NOMO-1 treated with DMSO at 0.1 percent for 48 hours (cell line): ENCODE data around the gene RPS6KL1.

ENCODE experiments used
- DNase-seq: peaks from one replicate; lab custom pipeline; 2025; ENCODE audit not compliant: unreplicated experiment; lab: John Stamatoyannopoulos, UW

RPS6KL1 gene

DNA sequence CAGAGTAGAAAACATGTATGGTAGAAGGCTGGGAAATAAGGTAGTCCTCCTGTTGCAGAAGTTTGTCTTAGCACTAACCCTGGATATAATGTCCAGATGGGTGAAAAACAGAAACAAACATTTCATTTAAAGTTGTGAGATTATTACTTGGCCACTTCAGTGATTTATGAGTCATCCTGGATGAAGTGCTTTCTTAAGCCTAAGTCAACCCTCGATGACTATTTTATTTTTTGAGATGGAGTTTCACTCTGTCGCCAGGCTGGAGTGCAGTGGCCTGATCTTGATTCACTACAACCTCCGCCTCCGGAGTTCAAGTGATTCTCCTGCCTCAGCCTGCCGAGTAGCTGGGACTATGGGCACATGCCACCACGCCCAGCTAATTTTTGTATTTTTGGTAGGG, 31.2 kb downstream of the RPS6KL1 start:
- no peak for DNase-seq

GRCh38 chr14:74890262-74890661, 32.8 kb downstream of the RPS6KL1 start:
- no peak for DNase-seq

GRCh38 chr14:74888164-74889158, 34.6 kb downstream of the RPS6KL1 start:
- DNase-seq, result no peak

DNA sequence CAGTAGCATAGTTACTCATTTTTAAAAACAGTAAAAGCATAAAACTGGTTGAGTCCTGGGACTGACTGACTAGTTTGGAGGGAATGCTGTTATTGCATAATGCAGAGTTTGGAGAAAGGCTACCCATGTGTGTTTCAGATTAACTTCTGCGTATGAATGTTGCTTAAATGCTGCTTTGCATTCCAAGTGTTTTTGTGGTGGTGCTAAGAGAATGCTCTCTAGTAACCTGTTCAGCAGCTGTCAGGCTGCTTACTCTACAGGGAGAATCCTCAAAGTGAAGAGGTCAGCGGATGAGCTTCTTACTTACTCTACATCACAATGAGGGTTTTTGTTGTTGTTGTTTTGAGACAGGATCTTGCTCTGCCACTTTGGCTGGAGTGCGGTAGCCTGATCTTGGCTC, 37.1 kb downstream of the RPS6KL1 start:
- DNase-seq, result no peak

DNA sequence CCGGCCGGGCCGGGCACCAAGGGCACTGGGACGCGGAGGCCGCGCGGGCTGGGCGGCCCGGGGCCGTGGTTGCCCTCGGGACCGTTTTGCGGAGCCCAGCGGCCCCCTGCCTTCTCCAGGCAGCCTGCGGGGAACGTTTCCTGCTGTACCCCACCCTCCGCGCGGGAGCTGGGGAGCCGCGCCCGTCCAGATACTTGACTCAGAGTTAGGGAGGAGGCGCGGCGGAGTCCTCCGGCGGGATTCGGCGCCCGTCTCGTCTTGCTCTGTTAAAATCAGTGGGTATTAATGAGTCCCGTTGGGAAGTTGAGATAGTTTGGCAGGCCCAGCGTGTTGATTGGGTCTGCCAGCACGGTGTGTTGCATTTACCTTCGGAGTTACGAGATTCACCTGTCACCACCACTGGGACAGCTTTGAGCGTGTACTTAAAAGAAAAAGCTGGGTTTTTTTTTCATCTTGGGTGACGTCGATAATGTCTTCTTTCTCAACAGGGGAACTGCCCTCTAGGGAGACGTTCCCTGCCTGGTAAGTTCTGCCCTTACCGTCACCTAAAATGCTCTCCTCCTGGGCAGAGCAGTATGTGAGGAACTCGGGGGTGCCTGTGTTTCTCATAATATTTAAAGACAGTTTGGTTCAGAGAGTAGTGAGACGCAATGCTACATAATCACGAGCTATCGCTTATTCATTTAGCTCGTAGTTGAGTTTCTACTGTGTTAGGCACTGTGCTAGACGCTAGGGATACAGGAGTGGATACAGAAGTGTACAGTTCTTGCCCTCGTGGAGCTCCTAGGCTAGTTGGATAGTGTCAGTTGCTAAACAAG, 40.7 kb downstream of the RPS6KL1 start:
- peak; percentile 52 for DNase-seq

GRCh38 chr14:74881431-74882102, 41.5 kb downstream of the RPS6KL1 start, which contains the start of gene DLST:
TSS of gene DLST (plus strand) at chr14:74881916. CDS start at chr14:74881954, 38 bp downstream.
- peak; percentile 81 for DNase-seq

DNA sequence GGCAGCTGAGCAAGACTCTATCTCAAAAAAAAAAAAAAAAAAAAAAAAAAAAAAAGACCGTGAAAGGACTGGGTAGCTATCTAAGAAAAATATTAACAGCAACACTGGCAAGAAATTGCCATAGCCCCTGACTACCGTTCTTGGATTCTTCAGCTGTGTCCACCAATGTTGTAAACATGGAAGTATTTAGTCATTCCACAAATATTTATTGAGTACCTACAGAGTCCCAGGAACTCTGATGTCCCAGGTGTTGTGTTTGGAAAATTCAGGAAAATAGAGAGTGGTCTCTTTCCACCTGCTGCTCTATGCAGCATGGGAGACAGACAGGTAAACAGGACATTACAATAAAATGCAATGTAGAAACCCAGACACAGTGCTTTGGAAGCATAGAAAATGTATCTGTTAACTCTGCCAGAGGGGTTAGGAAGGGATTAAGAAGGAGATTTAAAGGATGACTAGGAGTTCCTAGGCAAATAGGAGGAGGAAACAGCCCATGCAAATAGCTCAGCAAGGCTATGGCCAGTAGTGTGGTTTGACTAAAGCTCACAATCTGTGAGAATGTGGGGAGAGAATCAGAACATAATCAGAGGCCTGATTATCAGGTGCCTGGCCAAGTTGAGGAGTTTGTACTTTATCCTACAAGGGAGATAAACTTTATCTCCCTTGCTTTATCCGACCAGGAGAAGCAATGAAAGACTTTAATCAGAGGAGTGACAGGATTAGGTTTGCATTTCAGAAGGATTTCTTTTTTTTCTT, 43.5 kb downstream of the RPS6KL1 start:
- DNase-seq, result no peak

GRCh38 chr14:74875941-74876913, 46.8 kb downstream of the RPS6KL1 start, which contains the start of gene PROX2:
TSS of gene PROX2 (minus strand) at chr14:74876145. CDS start at chr14:74863834, 12,311 bp downstream.
- peak; percentile 47 for DNase-seq

DNA sequence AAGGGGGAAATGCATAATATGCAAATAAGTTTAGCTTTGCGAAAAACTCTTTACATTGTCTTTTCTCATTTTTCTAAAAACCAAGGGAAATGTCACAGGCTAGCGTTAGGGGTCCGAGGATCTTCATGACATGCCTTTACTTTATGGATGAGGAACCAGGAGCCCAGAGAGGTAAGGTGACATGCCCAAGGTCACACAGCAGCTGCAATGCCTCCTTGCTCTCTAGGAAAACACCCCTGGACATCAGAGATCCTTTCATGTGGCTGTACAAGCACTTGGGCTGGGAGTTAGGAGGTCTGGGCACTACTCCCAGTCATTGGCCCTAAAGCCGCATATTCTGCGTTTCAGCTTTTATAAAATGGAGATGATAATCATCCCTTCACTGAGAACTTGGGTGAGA, 47.9 kb downstream of the RPS6KL1 start:
- DNase-seq, result no peak

GRCh38 chr14:74871819-74872218, 51.2 kb downstream of the RPS6KL1 start:
- DNase-seq, result no peak

GRCh38 chr14:74868739-74869138, 54.3 kb downstream of the RPS6KL1 start:
- DNase-seq, result no peak

GRCh38 chr14:74867673-74868072, 55.4 kb downstream of the RPS6KL1 start:
- no peak for DNase-seq

GRCh38 chr14:74866708-74867389, 56.2 kb downstream of the RPS6KL1 start:
- no peak for DNase-seq

DNA sequence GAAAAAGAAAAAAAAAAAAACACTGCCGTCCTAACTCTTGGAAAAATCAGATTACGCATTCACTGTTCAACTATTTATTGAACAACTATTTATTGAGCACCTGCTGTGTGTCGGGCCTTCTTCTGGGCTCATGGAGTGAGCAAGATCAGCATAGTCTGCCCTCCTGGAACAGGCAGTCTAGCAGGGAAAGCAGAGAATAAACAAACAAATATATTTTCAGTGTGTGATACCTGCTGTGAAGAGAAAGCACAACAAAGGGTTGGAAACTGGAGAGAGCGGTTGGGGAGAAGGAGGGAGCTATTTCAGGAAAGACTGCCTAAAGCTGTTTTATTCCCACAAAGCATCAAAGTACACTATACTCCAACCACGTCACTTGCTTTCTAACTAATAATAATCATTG, 57.9 kb downstream of the RPS6KL1 start:
- DNase-seq, result no peak

DNA sequence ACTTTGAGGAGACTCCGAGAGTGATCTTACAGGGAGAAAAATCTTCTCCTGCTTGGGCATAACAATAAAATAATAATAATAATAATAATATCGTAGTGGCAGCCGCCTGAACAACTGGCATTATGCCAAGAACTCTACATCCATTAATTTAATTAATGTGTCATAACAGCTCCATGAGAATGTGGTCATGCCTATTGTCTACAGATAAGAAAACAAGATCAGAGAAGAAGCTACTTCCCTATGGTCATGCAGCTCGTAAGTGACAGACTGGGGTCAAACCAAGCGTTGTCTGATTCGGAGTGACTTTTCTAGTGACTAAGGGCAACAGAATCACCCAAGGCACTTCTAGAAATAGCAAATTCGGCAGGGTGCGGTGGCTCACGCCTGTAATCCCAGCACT, 58.9 kb downstream of the RPS6KL1 start:
- DNase-seq, result no peak

DNA sequence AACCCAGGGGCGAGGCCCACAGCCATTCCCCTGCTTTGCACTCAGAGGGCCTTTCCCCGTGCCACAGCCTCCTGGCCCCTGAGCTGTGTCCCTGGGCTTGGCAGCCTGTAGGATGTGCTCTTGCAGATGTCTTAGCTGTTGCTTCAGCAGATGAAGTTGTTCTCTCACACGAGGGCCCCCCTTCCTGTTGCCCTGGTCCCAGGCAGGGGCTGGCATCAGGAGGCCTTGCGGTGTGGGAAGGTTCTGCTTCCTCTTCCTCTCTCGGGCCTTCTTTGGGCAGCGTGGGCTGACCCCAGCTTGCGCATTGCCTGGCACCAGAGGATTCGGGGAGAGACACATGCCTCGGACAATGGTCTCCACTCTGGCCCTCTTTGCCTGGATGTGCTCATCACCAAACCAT, 59.8 kb downstream of the RPS6KL1 start:
- DNase-seq, result peak; percentile 46

DNA sequence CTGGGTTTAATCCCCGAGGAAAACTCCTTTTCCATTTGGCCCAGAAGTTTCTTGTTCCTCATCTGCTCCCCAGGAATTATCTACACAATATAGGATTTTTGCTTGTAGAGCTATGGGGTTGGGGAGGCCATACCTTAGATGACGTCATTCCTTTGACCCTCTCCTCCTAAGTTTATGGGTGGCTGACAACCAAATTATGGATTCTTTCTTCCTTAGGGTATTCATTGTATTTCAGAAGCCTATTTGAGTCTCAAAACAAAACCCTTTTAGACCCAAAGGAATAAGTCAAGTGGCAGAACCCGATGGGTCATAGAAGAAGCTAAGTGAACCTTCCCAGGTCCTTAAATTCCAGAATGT, 61.3 kb downstream of the RPS6KL1 start:
- no peak for DNase-seq

DNA sequence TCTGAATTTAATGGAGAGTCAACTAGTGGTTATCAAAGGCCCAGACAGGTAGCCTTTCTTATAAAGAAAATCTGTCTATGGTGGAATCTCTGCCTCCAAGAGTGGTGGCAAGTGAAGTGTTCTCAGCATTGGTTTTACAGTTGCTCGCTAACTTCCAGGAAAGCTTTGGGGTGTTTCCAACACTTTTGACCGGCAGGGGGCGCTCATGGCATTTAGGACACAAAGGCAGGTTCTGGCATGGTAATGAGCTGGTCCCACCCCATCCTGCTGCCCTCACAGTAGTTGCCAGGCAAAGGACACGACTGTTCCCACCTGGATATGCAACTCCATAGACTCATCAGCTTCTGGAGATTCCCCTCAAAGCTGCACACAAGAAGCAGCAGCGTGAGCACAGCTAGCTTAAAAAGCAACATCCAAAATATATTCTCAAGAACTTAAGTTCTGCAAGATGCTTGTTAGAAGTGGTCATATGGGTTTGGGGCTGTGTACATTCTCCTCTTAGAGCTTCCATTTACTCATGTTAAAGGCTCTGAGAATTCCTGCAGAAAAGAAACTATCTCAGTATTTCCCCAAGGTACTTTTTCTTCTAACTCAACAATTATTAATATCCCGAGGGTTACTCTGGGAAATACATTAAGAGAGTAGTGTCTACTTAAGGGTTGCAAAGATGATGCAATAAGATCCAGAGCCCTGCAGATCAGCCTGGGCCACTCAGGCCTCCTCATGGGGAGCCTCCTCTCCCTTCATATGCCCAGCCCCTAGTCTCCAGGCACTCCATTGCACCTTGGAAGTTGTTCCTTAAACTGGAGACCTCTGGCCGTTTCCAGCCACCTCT, 61.9 kb downstream of the RPS6KL1 start:
- DNase-seq, result peak; percentile 70
